ENCODE results near the gene NAE1.

DNA sequence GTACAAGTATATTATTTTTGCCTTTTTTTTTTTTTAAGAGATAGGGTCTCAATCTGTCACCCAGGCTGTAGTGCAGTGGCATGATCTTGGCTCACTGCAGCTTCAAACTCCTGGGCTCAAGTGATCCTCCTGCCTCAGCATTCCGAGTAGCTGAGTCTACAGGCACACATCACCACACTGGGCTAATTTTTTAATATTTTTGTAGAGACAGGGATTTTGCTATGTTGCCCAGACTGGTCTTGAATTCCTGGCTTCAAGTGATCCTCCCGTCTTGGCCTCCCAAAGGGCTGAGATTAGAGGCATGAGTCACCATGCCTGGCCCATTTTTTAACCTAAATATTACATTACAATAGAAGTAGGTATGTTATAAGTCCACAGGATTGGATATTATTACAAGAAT, 32.6 kb downstream of the NAE1 start:
- TF ChIP-seq, protein P1, sequence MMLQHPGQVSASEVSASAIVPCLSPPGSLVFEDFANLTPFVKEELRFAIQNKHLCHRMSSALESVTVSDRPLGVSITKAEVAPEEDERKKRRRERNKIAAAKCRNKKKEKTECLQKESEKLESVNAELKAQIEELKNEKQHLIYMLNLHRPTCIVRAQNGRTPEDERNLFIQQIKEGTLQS (IDR thresholded peaks at IDR 0.05): no peak
- TF ChIP-seq, protein P2, sequence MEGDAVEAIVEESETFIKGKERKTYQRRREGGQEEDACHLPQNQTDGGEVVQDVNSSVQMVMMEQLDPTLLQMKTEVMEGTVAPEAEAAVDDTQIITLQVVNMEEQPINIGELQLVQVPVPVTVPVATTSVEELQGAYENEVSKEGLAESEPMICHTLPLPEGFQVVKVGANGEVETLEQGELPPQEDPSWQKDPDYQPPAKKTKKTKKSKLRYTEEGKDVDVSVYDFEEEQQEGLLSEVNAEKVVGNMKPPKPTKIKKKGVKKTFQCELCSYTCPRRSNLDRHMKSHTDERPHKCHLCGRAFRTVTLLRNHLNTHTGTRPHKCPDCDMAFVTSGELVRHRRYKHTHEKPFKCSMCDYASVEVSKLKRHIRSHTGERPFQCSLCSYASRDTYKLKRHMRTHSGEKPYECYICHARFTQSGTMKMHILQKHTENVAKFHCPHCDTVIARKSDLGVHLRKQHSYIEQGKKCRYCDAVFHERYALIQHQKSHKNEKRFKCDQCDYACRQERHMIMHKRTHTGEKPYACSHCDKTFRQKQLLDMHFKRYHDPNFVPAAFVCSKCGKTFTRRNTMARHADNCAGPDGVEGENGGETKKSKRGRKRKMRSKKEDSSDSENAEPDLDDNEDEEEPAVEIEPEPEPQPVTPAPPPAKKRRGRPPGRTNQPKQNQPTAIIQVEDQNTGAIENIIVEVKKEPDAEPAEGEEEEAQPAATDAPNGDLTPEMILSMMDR (IDR thresholded peaks at IDR 0.05 in 2 of 3, conservative IDR thresholded peaks at IDR 0.05 in 1 of 3; ENCODE audit: borderline replicate concordance in 1 of 3, insufficient read depth in 1 of 3, low read depth in 2 of 3, low read length in 2 of 3): no peak
- TF ChIP-seq TCF7L2 (IDR thresholded peaks at IDR 0.05; ENCODE audit: borderline replicate concordance, extremely low read depth, insufficient read depth, insufficient read length) (no peak), EZH2 (IDR thresholded peaks at IDR 0.05) (no peak), POLR2A (IDR thresholded peaks at IDR 0.05; ENCODE audit: borderline replicate concordance, extremely low read depth, insufficient read depth, insufficient read length) (no peak), EGR1 (IDR thresholded peaks at IDR 0.05; ENCODE audit: low read depth) (no peak), CEBPB (IDR thresholded peaks at IDR 0.05; ENCODE audit: low read depth) (no peak), YY1 (IDR thresholded peaks at IDR 0.05; ENCODE audit: extremely low read depth, insufficient replicate concordance, low read depth, low read length) (no peak)
